Measurements from ENCODE around the gene HLA-F.

HLA-F gene

GRCh38 chr6:29743025-29743424, 19.8 kb downstream of the HLA-F start:
- Histone ChIP-seq H3K27me3 (ENCODE audit: control insufficient read depth in 1 of 2, insufficient read depth in 2 of 2, low read length in 2 of 2) (no peaks in the 10 kb centered on the region), H3K4me1 (ENCODE audit: control insufficient read depth in 1 of 2, insufficient read depth in 2 of 2, low read length in 2 of 2) (peaks cover 0 to 5% of the 10 kb centered on the region in 2 donors), H3K36me3 (ENCODE audit: control insufficient read depth in 1 of 2, insufficient read depth in 2 of 2, low read length in 2 of 2) (peaks cover 0 to 8% of the 10 kb centered on the region in 2 donors), H3K27ac (ENCODE audit: low read depth, low read length) (no peak overlapping the region), H3K9me3 (ENCODE audit: control insufficient read depth in 1 of 2, low read length in 2 of 2) (no peaks in the 10 kb centered on the region), H3K4me3 (ENCODE audit: low read depth in 1 of 2, low read length in 2 of 2) (no peak overlapping the region), H3K9ac (ENCODE audit: low read depth in 1 of 2, low read length in 2 of 2) (no peak overlapping the region)

GRCh38 chr6:29743568-29743967, 20.3 kb downstream of the HLA-F start:
- H3K27ac ChIP-seq (ENCODE audit: low read depth, low read length) = no peak overlapping the region

GRCh38 chr6:29744131-29744530, 20.9 kb downstream of the HLA-F start:
- Histone ChIP-seq H3K4me1 (ENCODE audit: control insufficient read depth in 1 of 2, insufficient read depth in 2 of 2, low read length in 2 of 2) (peaks cover under 1 to 7% of the 10 kb centered on the region in 2 donors), H3K9me3 (ENCODE audit: control insufficient read depth in 1 of 2, low read length in 2 of 2) (no peaks in the 10 kb centered on the region), H3K27ac (ENCODE audit: low read depth, low read length) (no peak overlapping the region), H3K27me3 (ENCODE audit: control insufficient read depth in 1 of 2, insufficient read depth in 2 of 2, low read length in 2 of 2) (no peaks in the 10 kb centered on the region), H3K9ac (ENCODE audit: low read depth in 1 of 2, low read length in 2 of 2) (no peak overlapping the region), H3K4me3 (ENCODE audit: low read depth in 1 of 2, low read length in 2 of 2) (no peak overlapping the region), H3K36me3 (ENCODE audit: control insufficient read depth in 1 of 2, insufficient read depth in 2 of 2, low read length in 2 of 2) (peaks cover 0 to 8% of the 10 kb centered on the region in 2 donors)

More at GRCh38 chr6:29743568-29743967, 20.3 kb downstream of the HLA-F start:
- peaks cover 0 to 8% of the 10 kb centered on the region in 2 donors for H3K36me3 ChIP-seq (ENCODE audit: control insufficient read depth in 1 of 2, insufficient read depth in 2 of 2, low read length in 2 of 2)
- H3K4me1 ChIP-seq (ENCODE audit: control insufficient read depth in 1 of 2, insufficient read depth in 2 of 2, low read length in 2 of 2) = peaks cover 0 to 7% of the 10 kb centered on the region in 2 donors
- H3K9me3 ChIP-seq (ENCODE audit: control insufficient read depth in 1 of 2, low read length in 2 of 2) = no peaks in the 10 kb centered on the region
- no peak overlapping the region for H3K9ac ChIP-seq (ENCODE audit: low read depth in 1 of 2, low read length in 2 of 2)
- no peak overlapping the region for H3K4me3 ChIP-seq (ENCODE audit: low read depth in 1 of 2, low read length in 2 of 2)
- no peaks in the 10 kb centered on the region for H3K27me3 ChIP-seq (ENCODE audit: control insufficient read depth in 1 of 2, insufficient read depth in 2 of 2, low read length in 2 of 2)

- Histone ChIP-seq H3K4me3 (ENCODE audit: low read depth in 1 of 2, low read length in 2 of 2) (no peak overlapping the region), H3K27me3 (ENCODE audit: control insufficient read depth in 1 of 2, insufficient read depth in 2 of 2, low read length in 2 of 2) (no peaks in the 10 kb centered on the region), H3K27ac (ENCODE audit: low read depth, low read length) (no peak overlapping the region)
Measured at GRCh38 chr6:29744621-29745020, 21.4 kb downstream of the HLA-F start.

GRCh38 chr6:29745386-29745785, 22.2 kb downstream of the HLA-F start:
- H3K27ac ChIP-seq (ENCODE audit: low read depth, low read length) = no peak overlapping the region
- H3K36me3 ChIP-seq (ENCODE audit: control insufficient read depth in 1 of 2, insufficient read depth in 2 of 2, low read length in 2 of 2) = peaks cover 0 to 8% of the 10 kb centered on the region in 2 donors
- H3K4me3 ChIP-seq (ENCODE audit: low read depth in 1 of 2, low read length in 2 of 2) = no peak overlapping the region
- no peak overlapping the region for H3K9ac ChIP-seq (ENCODE audit: low read depth in 1 of 2, low read length in 2 of 2)
- no peaks in the 10 kb centered on the region for H3K9me3 ChIP-seq (ENCODE audit: control insufficient read depth in 1 of 2, low read length in 2 of 2)
- peaks cover 11 to 13% of the 10 kb centered on the region in 2 donors for H3K4me1 ChIP-seq (ENCODE audit: control insufficient read depth in 1 of 2, insufficient read depth in 2 of 2, low read length in 2 of 2)
- H3K27me3 ChIP-seq (ENCODE audit: control insufficient read depth in 1 of 2, insufficient read depth in 2 of 2, low read length in 2 of 2) = no peaks in the 10 kb centered on the region

More at GRCh38 chr6:29744621-29745020, 21.4 kb downstream of the HLA-F start:
- no peaks in the 10 kb centered on the region for H3K9me3 ChIP-seq (ENCODE audit: control insufficient read depth in 1 of 2, low read length in 2 of 2)
- H3K4me1 ChIP-seq (ENCODE audit: control insufficient read depth in 1 of 2, insufficient read depth in 2 of 2, low read length in 2 of 2) = peaks cover 6 to 11% of the 10 kb centered on the region in 2 donors
- peaks cover 0 to 8% of the 10 kb centered on the region in 2 donors for H3K36me3 ChIP-seq (ENCODE audit: control insufficient read depth in 1 of 2, insufficient read depth in 2 of 2, low read length in 2 of 2)
- H3K9ac ChIP-seq (ENCODE audit: low read depth in 1 of 2, low read length in 2 of 2) = no peak overlapping the region

- Histone ChIP-seq H3K27me3 (ENCODE audit: control insufficient read depth in 1 of 2, insufficient read depth in 2 of 2, low read length in 2 of 2) (no peaks in the 10 kb centered on the region), H3K36me3 (ENCODE audit: control insufficient read depth in 1 of 2, insufficient read depth in 2 of 2, low read length in 2 of 2) (peaks cover 0 to 8% of the 10 kb centered on the region in 2 donors), H3K4me1 (ENCODE audit: control insufficient read depth in 1 of 2, insufficient read depth in 2 of 2, low read length in 2 of 2) (peaks cover 11 to 13% of the 10 kb centered on the region in 2 donors), H3K27ac (ENCODE audit: low read depth, low read length) (no peak overlapping the region), H3K4me3 (ENCODE audit: low read depth in 1 of 2, low read length in 2 of 2) (no peak overlapping the region), H3K9ac (ENCODE audit: low read depth in 1 of 2, low read length in 2 of 2) (no peak overlapping the region), H3K9me3 (ENCODE audit: control insufficient read depth in 1 of 2, low read length in 2 of 2) (no peaks in the 10 kb centered on the region)
Measured at GRCh38 chr6:29745855-29746449, 22.7 kb downstream of the HLA-F start.

GRCh38 chr6:29746846-29747687, 23.8 kb downstream of the HLA-F start:
- H3K9me3 ChIP-seq (ENCODE audit: control insufficient read depth in 1 of 2, low read length in 2 of 2) = no peaks in the 10 kb centered on the region

GRCh38 chr6:29747688-29748250, 24.5 kb downstream of the HLA-F start:
- Histone ChIP-seq H3K27ac (ENCODE audit: low read depth, low read length) (no peak overlapping the region), H3K27me3 (ENCODE audit: control insufficient read depth in 1 of 2, insufficient read depth in 2 of 2, low read length in 2 of 2) (no peaks in the 10 kb centered on the region), H3K4me1 (ENCODE audit: control insufficient read depth in 1 of 2, insufficient read depth in 2 of 2, low read length in 2 of 2) (peaks cover 11 to 22% of the 10 kb centered on the region in 2 donors), H3K9me3 (ENCODE audit: control insufficient read depth in 1 of 2, low read length in 2 of 2) (no peaks in the 10 kb centered on the region), H3K9ac (ENCODE audit: low read depth in 1 of 2, low read length in 2 of 2) (peak overlapping the region; percentile 75 to 77), H3K36me3 (ENCODE audit: control insufficient read depth in 1 of 2, insufficient read depth in 2 of 2, low read length in 2 of 2) (peaks cover 0 to 8% of the 10 kb centered on the region in 2 donors), H3K4me3 (ENCODE audit: low read depth in 1 of 2, low read length in 2 of 2) (peak overlapping the region; percentile 73 to 78)

More at GRCh38 chr6:29746846-29747687, 23.8 kb downstream of the HLA-F start:
- no peak overlapping the region for H3K4me3 ChIP-seq (ENCODE audit: low read depth in 1 of 2, low read length in 2 of 2)
- no peaks in the 10 kb centered on the region for H3K27me3 ChIP-seq (ENCODE audit: control insufficient read depth in 1 of 2, insufficient read depth in 2 of 2, low read length in 2 of 2)
- peaks cover 11 to 16% of the 10 kb centered on the region in 2 donors for H3K4me1 ChIP-seq (ENCODE audit: control insufficient read depth in 1 of 2, insufficient read depth in 2 of 2, low read length in 2 of 2)
- peaks cover 0 to 8% of the 10 kb centered on the region in 2 donors for H3K36me3 ChIP-seq (ENCODE audit: control insufficient read depth in 1 of 2, insufficient read depth in 2 of 2, low read length in 2 of 2)
- no peak overlapping the region for H3K9ac ChIP-seq (ENCODE audit: low read depth in 1 of 2, low read length in 2 of 2)
- no peak overlapping the region for H3K27ac ChIP-seq (ENCODE audit: low read depth, low read length)

- Histone ChIP-seq H3K9me3 (ENCODE audit: control insufficient read depth in 1 of 2, low read length in 2 of 2) (no peaks in the 10 kb centered on the region), H3K4me1 (ENCODE audit: control insufficient read depth in 1 of 2, insufficient read depth in 2 of 2, low read length in 2 of 2) (peaks cover 11 to 28% of the 10 kb centered on the region in 2 donors), H3K27me3 (ENCODE audit: control insufficient read depth in 1 of 2, insufficient read depth in 2 of 2, low read length in 2 of 2) (no peaks in the 10 kb centered on the region), H3K27ac (ENCODE audit: low read depth, low read length) (no peak overlapping the region), H3K4me3 (ENCODE audit: low read depth in 1 of 2, low read length in 2 of 2) (peak overlapping the region; percentile 73 to 78), H3K36me3 (ENCODE audit: control insufficient read depth in 1 of 2, insufficient read depth in 2 of 2, low read length in 2 of 2) (peaks cover 0 to 8% of the 10 kb centered on the region in 2 donors), H3K9ac (ENCODE audit: low read depth in 1 of 2, low read length in 2 of 2) (peak overlapping the region; percentile 75 to 77)
Measured at GRCh38 chr6:29748391-29749307, 25.4 kb downstream of the HLA-F start.

Data from duodenal mucosa (tissue), 2 donors.